ENCODE data around the gene AGPS.
"Not testable (repeated sequence)": the region's sequence is repeated elsewhere in the genome, so short reads cannot be mapped to it uniquely, and the experiment has no call there.

AGPS gene

GRCh38 chr2:177397481-177398289, 5.1 kb downstream of the AGPS start:
- H3K9me3 Mint-ChIP-seq: no peaks in the 10 kb centered on the region
- H3K27me3 Mint-ChIP-seq: no peaks in the 10 kb centered on the region
- peaks cover 79% of the 10 kb centered on the region for H3K4me1 Mint-ChIP-seq (ENCODE audit: low read depth)
- H3K4me3 Mint-ChIP-seq: no peak overlapping the region
- no peak for DNase-seq
- H3K27ac Mint-ChIP-seq: no peak overlapping the region
- H3K36me3 Mint-ChIP-seq (ENCODE audit: low read depth): peaks cover 49% of the 10 kb centered on the region

GRCh38 chr2:177398290-177398683, 5.7 kb downstream of the AGPS start:
- Mint-ChIP-seq H3K4me1 (ENCODE audit: low read depth) (peaks cover 82% of the 10 kb centered on the region), H3K9me3 (no peaks in the 10 kb centered on the region), H3K27ac (no peak overlapping the region)

GRCh38 chr2:177398791-177399190, 6.2 kb downstream of the AGPS start:
- peaks cover 38% of the 10 kb centered on the region for H3K36me3 Mint-ChIP-seq (ENCODE audit: low read depth)
- peaks cover 80% of the 10 kb centered on the region for H3K4me1 Mint-ChIP-seq (ENCODE audit: low read depth)
- H3K27me3 Mint-ChIP-seq: no peaks in the 10 kb centered on the region
- no peak overlapping the region for H3K4me3 Mint-ChIP-seq
- H3K9me3 Mint-ChIP-seq: no peaks in the 10 kb centered on the region
- no peak overlapping the region for H3K27ac Mint-ChIP-seq
- no peak for DNase-seq

More at GRCh38 chr2:177398290-177398683, 5.7 kb downstream of the AGPS start:
- Mint-ChIP-seq H3K36me3 (ENCODE audit: low read depth) (peaks cover 43% of the 10 kb centered on the region), H3K4me3 (no peak overlapping the region), H3K27me3 (no peaks in the 10 kb centered on the region)
- DNase-seq: no peak

- peaks cover 42% of the 10 kb centered on the region for H3K36me3 Mint-ChIP-seq (ENCODE audit: low read depth)
- no peaks in the 10 kb centered on the region for H3K9me3 Mint-ChIP-seq
- DNase-seq: no peak
- H3K27ac Mint-ChIP-seq: no peak overlapping the region
- H3K27me3 Mint-ChIP-seq: no peaks in the 10 kb centered on the region
- peaks cover 81% of the 10 kb centered on the region for H3K4me1 Mint-ChIP-seq (ENCODE audit: low read depth)
- H3K4me3 Mint-ChIP-seq: no peak overlapping the region
These were observed 6.8 kb downstream of the AGPS start for GRCh38 chr2:177399376-177399775.

- no peaks in the 10 kb centered on the region for H3K27me3 Mint-ChIP-seq
- no peak overlapping the region for H3K27ac Mint-ChIP-seq
- H3K9me3 Mint-ChIP-seq: no peaks in the 10 kb centered on the region
- peaks cover 36% of the 10 kb centered on the region for H3K36me3 Mint-ChIP-seq (ENCODE audit: low read depth)
- DNase-seq: no peak
- peaks cover 76% of the 10 kb centered on the region for H3K4me1 Mint-ChIP-seq (ENCODE audit: low read depth)
- H3K4me3 Mint-ChIP-seq: no peak overlapping the region
These were observed 7.9 kb downstream of the AGPS start for GRCh38 chr2:177400337-177400923.

- H3K9me3 Mint-ChIP-seq: no peaks in the 10 kb centered on the region
- H3K4me3 Mint-ChIP-seq: no peak overlapping the region
- no peak overlapping the region for H3K27ac Mint-ChIP-seq
- no peaks in the 10 kb centered on the region for H3K27me3 Mint-ChIP-seq
- DNase-seq: no peak
- peaks cover 25% of the 10 kb centered on the region for H3K36me3 Mint-ChIP-seq (ENCODE audit: low read depth)
- H3K4me1 Mint-ChIP-seq (ENCODE audit: low read depth): peaks cover 74% of the 10 kb centered on the region
These were observed 9.5 kb downstream of the AGPS start for GRCh38 chr2:177402096-177402495.

- Mint-ChIP-seq H3K27ac (no peak overlapping the region), H3K4me1 (ENCODE audit: low read depth) (peaks cover 66% of the 10 kb centered on the region), H3K27me3 (no peaks in the 10 kb centered on the region), H3K4me3 (no peak overlapping the region), H3K9me3 (peaks cover 3% of the 10 kb centered on the region), H3K36me3 (ENCODE audit: low read depth) (peaks cover 22% of the 10 kb centered on the region)
- no peak for DNase-seq
These were observed 11.3 kb downstream of the AGPS start for GRCh38 chr2:177403838-177404237.

- Mint-ChIP-seq H3K4me1 (ENCODE audit: low read depth) (peaks cover 62% of the 10 kb centered on the region), H3K27ac (no peak overlapping the region), H3K27me3 (no peaks in the 10 kb centered on the region), H3K4me3 (no peak overlapping the region), H3K36me3 (ENCODE audit: low read depth) (peaks cover 22% of the 10 kb centered on the region), H3K9me3 (peaks cover 3% of the 10 kb centered on the region)
- no peak for DNase-seq
These were observed 11.7 kb downstream of the AGPS start for GRCh38 chr2:177404243-177404642.

- H3K4me1 Mint-ChIP-seq (ENCODE audit: low read depth): peaks cover 59% of the 10 kb centered on the region
- no peak for DNase-seq
- peaks cover 26% of the 10 kb centered on the region for H3K36me3 Mint-ChIP-seq (ENCODE audit: low read depth)
- H3K27me3 Mint-ChIP-seq: no peaks in the 10 kb centered on the region
- H3K9me3 Mint-ChIP-seq: peaks cover 3% of the 10 kb centered on the region
- H3K27ac Mint-ChIP-seq: no peak overlapping the region
- no peak overlapping the region for H3K4me3 Mint-ChIP-seq
These were observed 12.6 kb downstream of the AGPS start for GRCh38 chr2:177405029-177405692.

- H3K9me3 Mint-ChIP-seq: peaks cover 3% of the 10 kb centered on the region
- no peaks in the 10 kb centered on the region for H3K27me3 Mint-ChIP-seq
- peaks cover 53% of the 10 kb centered on the region for H3K4me1 Mint-ChIP-seq (ENCODE audit: low read depth)
- H3K36me3 Mint-ChIP-seq (ENCODE audit: low read depth): peaks cover 26% of the 10 kb centered on the region
- H3K27ac Mint-ChIP-seq: no peak overlapping the region
- no peak for DNase-seq
- no peak overlapping the region for H3K4me3 Mint-ChIP-seq
These were observed 13.6 kb downstream of the AGPS start for GRCh38 chr2:177406182-177406581.

GRCh38 chr2:177407031-177407430, 14.5 kb downstream of the AGPS start:
- no peak overlapping the region for H3K27ac Mint-ChIP-seq
- no peak overlapping the region for H3K4me3 Mint-ChIP-seq
- H3K27me3 Mint-ChIP-seq: no peaks in the 10 kb centered on the region

GRCh38 chr2:177410629-177411028, 18.1 kb downstream of the AGPS start:
- H3K4me3 Mint-ChIP-seq, H3K27ac Mint-ChIP-seq, H3K27me3 Mint-ChIP-seq, DNase-seq, H3K9me3 Mint-ChIP-seq: not testable (repeated sequence)
- Mint-ChIP-seq H3K36me3 (ENCODE audit: low read depth) (peaks cover 25% of the 10 kb centered on the region), H3K4me1 (ENCODE audit: low read depth) (peaks cover 58% of the 10 kb centered on the region)

More at GRCh38 chr2:177407031-177407430, 14.5 kb downstream of the AGPS start:
- no peak for DNase-seq
- Mint-ChIP-seq H3K36me3 (ENCODE audit: low read depth) (peaks cover 27% of the 10 kb centered on the region), H3K9me3 (peaks cover 3% of the 10 kb centered on the region), H3K4me1 (ENCODE audit: low read depth) (peaks cover 57% of the 10 kb centered on the region)

- H3K27me3 Mint-ChIP-seq: no peaks in the 10 kb centered on the region
- H3K36me3 Mint-ChIP-seq (ENCODE audit: low read depth): peaks cover 14% of the 10 kb centered on the region
- H3K27ac Mint-ChIP-seq: peak overlapping the region; percentile 47
These were observed 21.1 kb downstream of the AGPS start for GRCh38 chr2:177413703-177414102.

GRCh38 chr2:177419274-177419673, 26.7 kb downstream of the AGPS start:
- H3K9me3 Mint-ChIP-seq: no peaks in the 10 kb centered on the region
- H3K4me1 Mint-ChIP-seq (ENCODE audit: low read depth): peaks cover 45% of the 10 kb centered on the region
- peaks cover 40% of the 10 kb centered on the region for H3K36me3 Mint-ChIP-seq (ENCODE audit: low read depth)
- peak overlapping the region; percentile 46 for H3K27ac Mint-ChIP-seq
- DNase-seq: no peak
- H3K27me3 Mint-ChIP-seq: no peaks in the 10 kb centered on the region
- H3K4me3 Mint-ChIP-seq: no peak overlapping the region

More at GRCh38 chr2:177413703-177414102, 21.1 kb downstream of the AGPS start:
- no peak for DNase-seq
- no peak overlapping the region for H3K4me3 Mint-ChIP-seq
- H3K9me3 Mint-ChIP-seq: no peaks in the 10 kb centered on the region
- H3K4me1 Mint-ChIP-seq (ENCODE audit: low read depth): peaks cover 49% of the 10 kb centered on the region

GRCh38 chr2:177422271-177422670, 29.7 kb downstream of the AGPS start:
- H3K27ac Mint-ChIP-seq: no peak overlapping the region
- peaks cover 41% of the 10 kb centered on the region for H3K4me1 Mint-ChIP-seq (ENCODE audit: low read depth)
- H3K4me3 Mint-ChIP-seq: no peak overlapping the region
- peaks cover 11% of the 10 kb centered on the region for H3K9me3 Mint-ChIP-seq
- DNase-seq: no peak
- no peaks in the 10 kb centered on the region for H3K27me3 Mint-ChIP-seq
- H3K36me3 Mint-ChIP-seq (ENCODE audit: low read depth): peaks cover 67% of the 10 kb centered on the region

Data from activated T-cell treated with anti-CD3 and anti-CD28 coated beads, Interleukin-2, amount 50 U/mL, for 24 hours (primary cell).